HFFc6 (cell line): ENCODE measurements around the gene TTC7B. TPM values are rescaled to one million over a fixed set of nuclear protein-coding genes. Genes with fewer than 3 reads are reported as not detected.
A peak's percentile ranks its signal among the peaks of the same experiment; 100 is the strongest.

ENCODE experiments used
- DNase-seq: peaks from one replicate; pipeline ENCODE4 v3.0.0-alpha.2; 2018
- H3K27ac Mint-ChIP-seq: 2 replicates; pipeline ENCODE4 v1.8.0; 2020; ENCODE audit warnings: mild to moderate bottlenecking, mixed read lengths
- H3K27me3 Mint-ChIP-seq: 2 replicates; pipeline ENCODE4 v1.8.0; 2021; ENCODE audit warnings: mild to moderate bottlenecking, moderate library complexity, mixed read lengths; ENCODE audit not compliant: insufficient read depth
- H3K36me3 Mint-ChIP-seq: 2 replicates; pipeline ENCODE4 v1.8.0; 2021; ENCODE audit warnings: low read depth, mixed read lengths
- H3K4me1 Mint-ChIP-seq: 2 replicates; pipeline ENCODE4 v1.8.0; 2020; ENCODE audit warnings: low read depth, mixed read lengths
- H3K4me3 Mint-ChIP-seq: 2 replicates; pipeline ENCODE4 v1.8.0; 2020; ENCODE audit warnings: mild to moderate bottlenecking, moderate library complexity, mixed read lengths
- H3K9me3 Mint-ChIP-seq: 2 replicates; pipeline ENCODE4 v1.8.0; 2020; ENCODE audit warnings: mild to moderate bottlenecking, mixed read lengths
- total RNA-seq, 6 experiments: library from RNA; stranded (reverse); fragmentation: NEBNext Ultra II Directional; extraction: Animal tissue kit (Norgen Biotek cat#: 25700); gene quantifications; 2 replicates in 1 of 6; 3 replicates in 5 of 6; pipeline ENCODE4 v1.2.3, GENCODE V29; 2021
- TF ChIP-seq, protein P1 (sequence below): fragments of 200-600 bp; sonication (generic); IDR thresholded peaks from 2 replicates; pipeline ENCODE4 v1.5.0; 2021; ENCODE audit warnings: antibody characterized with exemption, mild to moderate bottlenecking

Gene TTC7B
- total RNA-seq, 6 experiments from 2014 or later: 34.6 to 46.9 (median 40.9) TPM

DNA sequence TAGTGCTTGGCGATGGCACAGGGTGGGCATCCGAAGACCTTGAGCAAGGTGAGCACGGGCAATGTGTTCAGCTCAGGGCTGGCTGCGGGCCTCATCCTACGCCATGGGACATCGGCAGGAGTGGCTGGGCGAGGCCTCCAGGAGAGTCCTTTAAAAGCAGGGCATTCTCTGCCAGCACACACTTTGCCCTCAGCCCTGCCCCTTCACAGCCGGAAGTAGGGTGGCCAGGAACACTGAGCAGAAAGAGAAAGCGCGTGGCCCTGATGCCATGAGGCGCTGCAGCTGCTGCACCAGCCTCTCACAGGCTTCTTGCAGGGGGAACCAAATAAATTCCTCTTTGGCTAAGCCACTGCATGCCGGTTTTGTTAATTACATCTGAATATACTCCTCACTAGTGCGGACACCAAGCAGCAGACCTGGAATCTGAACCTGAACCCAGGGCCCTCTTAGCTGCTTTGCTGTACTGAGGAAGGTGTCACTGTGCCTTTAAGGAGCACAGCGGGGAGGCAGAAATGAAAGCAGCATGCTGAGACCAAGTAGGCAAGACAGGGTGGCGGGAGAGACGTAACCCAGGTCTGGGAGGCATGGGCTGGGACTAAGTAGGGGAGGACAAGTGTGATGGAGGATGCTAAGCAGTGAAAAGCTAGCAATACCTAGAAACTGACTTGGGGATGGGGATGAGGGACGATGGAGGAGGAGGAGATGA, 155.2 kb downstream of the TTC7B start:
- peaks cover 16% of the 10 kb centered on the region for H3K4me1 Mint-ChIP-seq
- no peak for DNase-seq
- H3K27ac Mint-ChIP-seq: no peak overlapping the region
- H3K36me3 Mint-ChIP-seq: no peaks in the 10 kb centered on the region; the same call in 1 of the 2 replicates
- H3K4me3 Mint-ChIP-seq: no peak overlapping the region
- H3K9me3 Mint-ChIP-seq: no peaks in the 10 kb centered on the region
- TF ChIP-seq, protein P1, sequence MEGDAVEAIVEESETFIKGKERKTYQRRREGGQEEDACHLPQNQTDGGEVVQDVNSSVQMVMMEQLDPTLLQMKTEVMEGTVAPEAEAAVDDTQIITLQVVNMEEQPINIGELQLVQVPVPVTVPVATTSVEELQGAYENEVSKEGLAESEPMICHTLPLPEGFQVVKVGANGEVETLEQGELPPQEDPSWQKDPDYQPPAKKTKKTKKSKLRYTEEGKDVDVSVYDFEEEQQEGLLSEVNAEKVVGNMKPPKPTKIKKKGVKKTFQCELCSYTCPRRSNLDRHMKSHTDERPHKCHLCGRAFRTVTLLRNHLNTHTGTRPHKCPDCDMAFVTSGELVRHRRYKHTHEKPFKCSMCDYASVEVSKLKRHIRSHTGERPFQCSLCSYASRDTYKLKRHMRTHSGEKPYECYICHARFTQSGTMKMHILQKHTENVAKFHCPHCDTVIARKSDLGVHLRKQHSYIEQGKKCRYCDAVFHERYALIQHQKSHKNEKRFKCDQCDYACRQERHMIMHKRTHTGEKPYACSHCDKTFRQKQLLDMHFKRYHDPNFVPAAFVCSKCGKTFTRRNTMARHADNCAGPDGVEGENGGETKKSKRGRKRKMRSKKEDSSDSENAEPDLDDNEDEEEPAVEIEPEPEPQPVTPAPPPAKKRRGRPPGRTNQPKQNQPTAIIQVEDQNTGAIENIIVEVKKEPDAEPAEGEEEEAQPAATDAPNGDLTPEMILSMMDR: no peak
- H3K27me3 Mint-ChIP-seq: peaks cover 3% of the 10 kb centered on the region

DNA sequence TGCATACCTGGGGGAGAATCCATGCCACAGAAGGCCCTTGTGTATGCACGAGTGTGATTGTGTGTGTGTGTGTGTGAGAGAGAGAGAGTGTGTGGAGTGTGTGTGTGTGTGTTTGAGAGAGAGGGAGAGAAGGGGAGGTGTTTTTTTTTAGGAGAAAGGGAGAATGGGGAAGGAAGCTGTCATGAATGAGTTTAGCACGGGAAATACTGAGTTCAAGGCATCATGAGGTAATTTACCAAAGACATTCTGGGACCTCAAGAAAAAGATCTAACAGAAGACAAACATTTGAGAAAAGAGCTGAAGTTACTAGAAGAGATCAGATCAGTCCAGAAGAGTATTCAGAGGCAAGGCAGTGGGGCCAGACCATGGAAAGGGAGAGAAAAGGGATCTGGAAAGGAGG, 157.1 kb downstream of the TTC7B start:
- TF ChIP-seq, protein P1: no peak
- Mint-ChIP-seq H3K27ac (peak overlapping the region; percentile 60; the same call in 1 of the 2 replicates), H3K27me3 (peaks cover 3% of the 10 kb centered on the region; the same call in 1 of the 2 replicates), H3K9me3 (no peaks in the 10 kb centered on the region), H3K36me3 (no peaks in the 10 kb centered on the region; the same call in 1 of the 2 replicates), H3K4me1 (peaks cover 26% of the 10 kb centered on the region), H3K4me3 (no peak overlapping the region)
- DNase-seq: no peak

DNA sequence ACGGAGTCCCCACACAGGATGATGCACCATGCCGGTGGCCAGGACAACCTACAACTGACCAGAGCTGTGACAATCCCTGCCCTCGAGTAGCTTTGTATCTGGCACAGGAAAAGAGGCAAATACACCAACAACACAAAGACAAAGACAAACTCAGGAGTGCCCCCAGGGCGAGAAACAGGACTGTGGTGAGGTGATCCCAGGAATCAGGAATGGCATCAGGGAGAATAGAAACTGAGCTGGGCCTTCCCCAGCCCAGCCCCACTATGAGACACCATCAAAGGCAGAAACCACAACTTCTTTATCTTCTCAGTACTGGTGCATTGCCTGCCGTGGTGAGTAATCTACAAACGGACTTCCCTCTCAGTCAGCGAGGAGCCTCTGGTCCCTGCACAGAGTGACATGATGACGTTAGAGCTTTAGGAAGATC, 157.7 kb downstream of the TTC7B start:
- H3K27ac Mint-ChIP-seq: peak overlapping the region; percentile 60
- H3K9me3 Mint-ChIP-seq: no peaks in the 10 kb centered on the region
- H3K27me3 Mint-ChIP-seq: peaks cover 3% of the 10 kb centered on the region; the same call in 1 of the 2 replicates
- H3K36me3 Mint-ChIP-seq: no peaks in the 10 kb centered on the region; the same call in 1 of the 2 replicates
- H3K4me3 Mint-ChIP-seq: no peak overlapping the region
- peaks cover 26% of the 10 kb centered on the region for H3K4me1 Mint-ChIP-seq
- TF ChIP-seq, protein P1: no peak
- peak; percentile 77 for DNase-seq

DNA sequence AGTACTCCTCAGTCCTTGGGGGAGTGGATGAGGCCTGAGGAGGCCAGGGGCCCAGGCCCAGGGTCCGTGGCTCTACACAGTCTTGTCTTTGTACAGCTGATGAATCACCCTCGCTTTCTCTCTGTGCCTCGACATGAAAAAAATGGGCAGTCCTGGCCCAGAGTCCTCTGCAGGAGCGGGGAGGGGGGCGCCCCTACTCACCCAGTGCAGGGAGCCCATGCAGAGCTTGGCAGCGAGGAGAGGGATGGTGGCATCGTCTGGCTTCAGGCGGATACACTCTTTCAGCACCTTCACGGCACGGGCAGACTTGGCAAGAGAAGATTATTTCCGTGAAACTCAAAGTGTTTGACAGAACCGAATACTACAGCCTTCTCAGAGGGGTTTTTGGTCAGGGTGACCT, 159.3 kb downstream of the TTC7B start:
- TF ChIP-seq, protein P1: no peak
- Mint-ChIP-seq H3K4me1 (peaks cover 26% of the 10 kb centered on the region), H3K4me3 (no peak overlapping the region), H3K36me3 (peaks cover 4% of the 10 kb centered on the region), H3K27ac (no peak overlapping the region), H3K27me3 (peaks cover 3% of the 10 kb centered on the region; the same call in 1 of the 2 replicates), H3K9me3 (no peaks in the 10 kb centered on the region)
- DNase-seq: no peak

DNA sequence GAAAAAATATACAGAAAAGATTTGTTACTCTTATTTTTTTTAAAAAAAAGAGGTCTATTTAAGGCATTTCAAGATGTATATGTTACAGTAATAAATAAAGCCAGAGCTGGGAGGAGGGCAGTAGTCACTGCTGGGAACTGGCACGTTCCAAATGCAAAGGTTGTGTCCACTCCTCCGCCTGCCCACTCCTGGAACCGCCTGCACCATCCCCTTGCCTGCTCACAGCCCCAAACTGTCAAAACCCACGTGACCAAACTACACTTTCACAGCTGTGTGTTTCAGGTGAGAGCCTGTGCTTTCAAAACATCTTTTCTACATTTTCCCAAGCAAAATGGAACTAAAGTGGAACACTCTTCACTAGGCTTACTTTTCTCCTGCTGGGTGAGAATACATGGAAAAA, 160.4 kb downstream of the TTC7B start:
- TF ChIP-seq, protein P1: no peak
- no peak for DNase-seq
- H3K4me1 Mint-ChIP-seq: peaks cover 26% of the 10 kb centered on the region
- H3K27ac Mint-ChIP-seq: no peak overlapping the region
- H3K36me3 Mint-ChIP-seq: peaks cover 4% of the 10 kb centered on the region
- no peaks in the 10 kb centered on the region for H3K9me3 Mint-ChIP-seq
- H3K27me3 Mint-ChIP-seq: peaks cover under 1% of the 10 kb centered on the region; the same call in 1 of the 2 replicates
- H3K4me3 Mint-ChIP-seq: no peak overlapping the region
